ENCODE data around the gene RAB5IF.

DNA sequence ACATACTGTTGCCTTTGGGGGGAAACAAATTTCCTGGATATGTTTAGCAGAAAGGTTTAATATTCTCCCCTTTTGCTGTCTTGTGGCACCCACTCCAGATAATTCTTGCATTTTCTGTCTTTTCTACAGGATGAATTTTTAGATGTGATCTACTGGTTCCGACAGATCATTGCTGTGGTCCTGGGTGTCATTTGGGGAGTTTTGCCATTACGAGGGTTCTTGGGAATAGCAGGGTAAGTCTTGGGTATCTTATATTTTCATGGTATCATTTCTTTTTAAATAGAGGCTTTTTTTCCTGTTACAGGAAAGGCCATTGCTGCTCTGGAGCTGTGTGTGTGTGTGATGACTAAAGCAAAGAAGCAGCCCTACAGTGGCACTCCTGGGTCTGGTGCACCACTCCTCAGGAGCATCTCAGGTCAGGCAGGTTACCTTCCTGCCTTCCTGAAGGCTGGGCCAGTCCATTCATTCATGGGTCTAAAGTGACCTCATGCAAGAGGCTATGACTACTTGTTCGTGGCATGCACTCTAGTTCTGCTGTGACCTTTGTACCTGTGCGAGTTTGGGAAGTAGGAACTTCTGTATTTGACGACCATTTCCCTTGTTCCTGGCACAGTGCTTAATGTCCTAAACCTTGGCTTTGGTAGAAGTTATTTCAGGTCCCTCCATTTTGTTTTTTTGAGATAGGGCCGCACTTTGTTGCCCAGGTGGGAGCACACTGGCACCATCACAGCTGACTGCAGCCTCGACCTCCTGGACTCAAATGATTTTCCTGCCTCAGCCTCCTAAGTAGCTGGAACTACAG is 2.2 kb downstream of the RAB5IF start:
- TF ChIP-seq EZH2 (IDR thresholded peaks at IDR 0.05; ENCODE audit: borderline replicate concordance, low read depth, low read length, poor library complexity, severe bottlenecking): no peak
- TF ChIP-seq, protein P1, sequence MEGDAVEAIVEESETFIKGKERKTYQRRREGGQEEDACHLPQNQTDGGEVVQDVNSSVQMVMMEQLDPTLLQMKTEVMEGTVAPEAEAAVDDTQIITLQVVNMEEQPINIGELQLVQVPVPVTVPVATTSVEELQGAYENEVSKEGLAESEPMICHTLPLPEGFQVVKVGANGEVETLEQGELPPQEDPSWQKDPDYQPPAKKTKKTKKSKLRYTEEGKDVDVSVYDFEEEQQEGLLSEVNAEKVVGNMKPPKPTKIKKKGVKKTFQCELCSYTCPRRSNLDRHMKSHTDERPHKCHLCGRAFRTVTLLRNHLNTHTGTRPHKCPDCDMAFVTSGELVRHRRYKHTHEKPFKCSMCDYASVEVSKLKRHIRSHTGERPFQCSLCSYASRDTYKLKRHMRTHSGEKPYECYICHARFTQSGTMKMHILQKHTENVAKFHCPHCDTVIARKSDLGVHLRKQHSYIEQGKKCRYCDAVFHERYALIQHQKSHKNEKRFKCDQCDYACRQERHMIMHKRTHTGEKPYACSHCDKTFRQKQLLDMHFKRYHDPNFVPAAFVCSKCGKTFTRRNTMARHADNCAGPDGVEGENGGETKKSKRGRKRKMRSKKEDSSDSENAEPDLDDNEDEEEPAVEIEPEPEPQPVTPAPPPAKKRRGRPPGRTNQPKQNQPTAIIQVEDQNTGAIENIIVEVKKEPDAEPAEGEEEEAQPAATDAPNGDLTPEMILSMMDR (conservative IDR thresholded peaks at IDR 0.05; ENCODE audit: low read depth, low read length): no peak

All from A673 (cell line).